Measurements from ENCODE around the gene MACROD2. TPM values are rescaled to one million over a fixed set of nuclear protein-coding genes. Genes with fewer than 3 reads are reported as not detected.

MACROD2 gene
- total RNA-seq, 1 experiment from 2014 or later: 1.6 TPM

- Histone ChIP-seq H4K5ac (ENCODE audit: insufficient read length, low read depth, low read length) (no peak overlapping the region), H3K9me3 (ENCODE audit: control insufficient read depth, low read depth, low read length) (no peaks in the 10 kb centered on the region), H4K20me1 (ENCODE audit: control insufficient read depth, insufficient read depth, insufficient read length) (no peaks in the 10 kb centered on the region), H3K23ac (ENCODE audit: insufficient read length, low read depth, low read length) (no peak overlapping the region), H4K8ac (replicated peaks; ENCODE audit: insufficient read length, low read depth, low read length) (no peak overlapping the region), H3K4me1 (ENCODE audit: insufficient read depth, low read length) (no peaks in the 10 kb centered on the region; the same call in 1 of the 2 replicates), H2BK15ac (ENCODE audit: low read depth, low read length) (no peak overlapping the region), H3T11ph (ENCODE audit: low read length) (no peak overlapping the region), H2BK20ac (ENCODE audit: low read depth, low read length, poor library complexity, severe bottlenecking) (no peak overlapping the region), H3K4me2 (ENCODE audit: insufficient read depth, insufficient read length, low read length) (no peak overlapping the region), H2AFZ (ENCODE audit: low read length) (no peak overlapping the region), H2AK5ac (ENCODE audit: insufficient read length, low read length) (no peak overlapping the region), H3K23me2 (ENCODE audit: insufficient read length, low read depth, low read length, poor library complexity, severe bottlenecking) (no peaks in the 10 kb centered on the region), H3K27me3 (ENCODE audit: insufficient read depth, low read length) (no peaks in the 10 kb centered on the region), H3K79me2 (ENCODE audit: insufficient read depth, low read length) (no peaks in the 10 kb centered on the region), H3K4ac (ENCODE audit: low read depth, low read length) (no peak overlapping the region), H3K56ac (ENCODE audit: insufficient read length, low read depth, low read length) (no peak overlapping the region), H2BK120ac (ENCODE audit: low read depth, low read length, poor library complexity, severe bottlenecking) (no peak overlapping the region), H2BK12ac (ENCODE audit: insufficient read length, low read depth, low read length) (no peak overlapping the region), H3K9ac (ENCODE audit: extremely low read depth, insufficient read length, low read length) (no peak overlapping the region), H3K79me1 (ENCODE audit: insufficient read depth, low read depth, low read length, poor library complexity, severe bottlenecking) (no peaks in the 10 kb centered on the region), H3K14ac (ENCODE audit: insufficient read depth, low read length) (no peak overlapping the region), H3K18ac (ENCODE audit: insufficient read length, low read depth, low read length) (no peak overlapping the region), H2BK5ac (ENCODE audit: insufficient read length, low read length) (no peak overlapping the region), H3K27ac (ENCODE audit: insufficient read length, low read depth, low read length) (no peak overlapping the region), H4K91ac (ENCODE audit: insufficient read length, low read depth, low read length) (no peak overlapping the region)
- H3K27me3 Mint-ChIP-seq (ENCODE audit: low read depth): no peaks in the 10 kb centered on the region
- no peak overlapping the region for H3K4me3 Mint-ChIP-seq
- no peaks in the 10 kb centered on the region for H3K36me3 Mint-ChIP-seq (ENCODE audit: insufficient read depth in 1 of 3, low read depth in 3 of 3)
- no peak for DNase-seq
- H3K9me3 Mint-ChIP-seq: no peaks in the 10 kb centered on the region
- H3K27ac Mint-ChIP-seq: no peak overlapping the region
- H3K4me1 Mint-ChIP-seq: peaks cover 8 to 13% of the 10 kb centered on the region in 2 experiments; a peak in 3 of 4 replicates
- TF ChIP-seq CTCF (conservative IDR thresholded peaks at IDR 0.05): no peak
- WGBS (ENCODE audit: extremely low coverage, insufficient read length, low lambda C conversion rate): no CpG with 5 or more reads among the region's 1 CpG
Measured at GRCh38 chr20:16048876-16049275, 2053.6 kb downstream of the MACROD2 start.

All from H9 (cell line).